Vagina (tissue), 2 donors: ENCODE results near the gene SOX4.

Experiments used
- CTCF ChIP-seq, 3 experiments: fragments of 450-650 bp in 2 of 3; fragments of 200-600 bp in 1 of 3; sonication (generic) in 1 of 3; IDR thresholded peaks; one replicate each; pipeline ENCODE4 v1.5.1; 2017 to 2019; ENCODE audit warnings: antibody characterized with exemption in 3 of 3, mild to moderate bottlenecking in 2 of 3, moderate library complexity in 2 of 3
- POLR2A ChIP-seq, 2 donors: fragments of 450-650 bp; IDR thresholded peaks; one replicate each; pipeline ENCODE4 v1.6.1; 2017; ENCODE audit warnings: antibody characterized with exemption in 2 of 2, mild to moderate bottlenecking in 2 of 2, moderate library complexity in 2 of 2

- no peak for TF ChIP-seq CTCF (IDR thresholded peaks at IDR 0.05)
- no peak for TF ChIP-seq POLR2A (IDR thresholded peaks at IDR 0.05)
These were observed 22.0 kb downstream of the SOX4 start for GRCh38 chr6:21615504-21615903.
